HK-2 (cell line): ENCODE results near the gene VPS52.
"Not testable (repeated sequence)": the region's sequence is repeated elsewhere in the genome, so short reads cannot be mapped to it uniquely, and the experiment has no call there.

Source experiments
- DNase-seq: peaks from one replicate; pipeline ENCODE4 v3.0.0-alpha.2; 2018; ENCODE audit not compliant: unreplicated experiment

Gene VPS52

GRCh38 chr6:33305052-33305451, 33.4 kb upstream of the VPS52 start:
- DNase-seq, result no peak

GRCh38 chr6:33304216-33304615, 32.5 kb upstream of the VPS52 start:
- no peak for DNase-seq

- no peak for DNase-seq
Measured at GRCh38 chr6:33301877-33302276, 30.2 kb upstream of the VPS52 start.

- DNase-seq, result peak; percentile 93
Measured at GRCh38 chr6:33299237-33299944, 27.7 kb upstream of the VPS52 start.

GRCh38 chr6:33298773-33299236, 27.1 kb upstream of the VPS52 start, which contains the start of gene RGL2:
RGL2 (minus strand) TSS chr6:33298942; CDS start chr6:33298610, 332 bp downstream.
- peak; percentile 69 for DNase-seq

GRCh38 chr6:33297956-33298772, 26.5 kb upstream of the VPS52 start:
- peak; percentile 75 for DNase-seq

- no peak for DNase-seq
Measured at GRCh38 chr6:33297406-33297955, 25.8 kb upstream of the VPS52 start.

- DNase-seq, result no peak
Measured at GRCh38 chr6:33296797-33297405, 25.2 kb upstream of the VPS52 start.

- DNase-seq, result no peak
Measured at GRCh38 chr6:33295621-33296369, 24.1 kb upstream of the VPS52 start.

- DNase-seq, result no peak
Measured at GRCh38 chr6:33294086-33294823, 22.6 kb upstream of the VPS52 start.

- DNase-seq, result no peak
Measured at GRCh38 chr6:33292996-33293682, 21.5 kb upstream of the VPS52 start.

- no peak for DNase-seq
Measured at GRCh38 chr6:33290459-33290858, 18.8 kb upstream of the VPS52 start.

- DNase-seq, result no peak
Measured at GRCh38 chr6:33289784-33290315, 18.2 kb upstream of the VPS52 start.

- peak; percentile 78 for DNase-seq
Measured at GRCh38 chr6:33288921-33289783, 17.5 kb upstream of the VPS52 start, which contains the start of the genes PFDN6 and WDR46. PFDN6 (plus strand) TSS chr6:33289601; CDS start chr6:33289857, 256 bp downstream. WDR46 (minus strand) TSS chr6:33289239; CDS start chr6:33289170, 69 bp downstream.

- no peak for DNase-seq
Measured at GRCh38 chr6:33288141-33288920, 16.7 kb upstream of the VPS52 start.

GRCh38 chr6:33286946-33287914, 15.6 kb upstream of the VPS52 start:
- no peak for DNase-seq

GRCh38 chr6:33285214-33285613, 13.5 kb upstream of the VPS52 start:
- not testable (repeated sequence) for DNase-seq
